ENCODE measurements around the gene PIBF1.
"Not testable (repeated sequence)": the region's sequence is repeated elsewhere in the genome, so short reads cannot be mapped to it uniquely, and the experiment has no call there.

PIBF1 gene, protein sequence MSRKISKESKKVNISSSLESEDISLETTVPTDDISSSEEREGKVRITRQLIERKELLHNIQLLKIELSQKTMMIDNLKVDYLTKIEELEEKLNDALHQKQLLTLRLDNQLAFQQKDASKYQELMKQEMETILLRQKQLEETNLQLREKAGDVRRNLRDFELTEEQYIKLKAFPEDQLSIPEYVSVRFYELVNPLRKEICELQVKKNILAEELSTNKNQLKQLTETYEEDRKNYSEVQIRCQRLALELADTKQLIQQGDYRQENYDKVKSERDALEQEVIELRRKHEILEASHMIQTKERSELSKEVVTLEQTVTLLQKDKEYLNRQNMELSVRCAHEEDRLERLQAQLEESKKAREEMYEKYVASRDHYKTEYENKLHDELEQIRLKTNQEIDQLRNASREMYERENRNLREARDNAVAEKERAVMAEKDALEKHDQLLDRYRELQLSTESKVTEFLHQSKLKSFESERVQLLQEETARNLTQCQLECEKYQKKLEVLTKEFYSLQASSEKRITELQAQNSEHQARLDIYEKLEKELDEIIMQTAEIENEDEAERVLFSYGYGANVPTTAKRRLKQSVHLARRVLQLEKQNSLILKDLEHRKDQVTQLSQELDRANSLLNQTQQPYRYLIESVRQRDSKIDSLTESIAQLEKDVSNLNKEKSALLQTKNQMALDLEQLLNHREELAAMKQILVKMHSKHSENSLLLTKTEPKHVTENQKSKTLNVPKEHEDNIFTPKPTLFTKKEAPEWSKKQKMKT

DNA sequence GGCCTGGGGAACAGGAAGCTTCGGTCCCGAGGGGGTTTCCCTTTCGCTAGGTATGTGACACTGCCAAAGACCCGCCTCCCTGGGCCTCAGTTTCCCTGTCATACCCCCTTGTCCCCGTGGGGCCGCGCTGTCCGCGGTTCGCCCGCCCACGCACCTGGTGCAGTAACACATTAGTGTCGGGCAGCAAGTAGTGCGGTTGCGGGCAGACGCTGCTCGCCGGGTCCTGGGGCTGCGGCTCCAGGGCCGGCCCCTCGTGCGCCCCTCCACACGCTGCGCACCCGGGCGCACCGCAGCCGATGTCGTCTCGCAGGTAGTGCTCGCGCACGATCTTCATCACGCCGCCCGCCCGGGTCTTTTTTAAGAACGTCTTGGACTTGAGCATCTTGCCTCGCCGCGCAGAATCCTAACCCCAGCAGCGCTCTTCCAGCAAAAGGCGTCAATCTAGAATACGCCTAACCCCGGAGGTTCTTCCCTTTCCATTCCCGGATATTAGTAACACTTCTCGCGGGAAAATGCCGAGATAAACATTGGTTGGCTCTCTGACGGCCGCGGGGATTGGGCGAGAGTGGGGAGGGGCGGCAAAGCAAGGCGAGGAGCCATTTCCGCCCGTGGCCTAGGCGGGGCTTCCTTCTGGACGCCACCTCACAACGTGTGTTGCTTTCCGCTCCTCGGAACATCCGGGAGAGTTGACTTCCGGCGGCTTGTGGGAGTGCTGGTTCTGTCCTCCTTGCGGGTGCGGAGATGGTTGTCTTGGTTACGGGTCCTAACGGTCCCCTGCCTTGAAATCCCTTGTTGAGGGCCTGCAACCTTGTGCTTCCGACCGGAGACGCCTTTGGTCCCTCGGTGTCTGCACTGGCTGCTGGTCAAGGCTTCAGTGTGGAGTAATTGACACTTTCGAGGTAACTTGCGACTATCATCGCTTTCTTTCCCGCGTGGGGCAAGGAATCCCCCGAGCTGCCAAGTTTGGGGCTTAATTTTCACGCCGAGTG lies at the start of gene PIBF1, which contains the start of gene DIS3:
Gene PIBF1 (plus strand): TSS at position 683 of the 989 bp plus-strand sequence. CDS start 1,337 bp downstream, outside the sequence.
Gene DIS3 (minus strand): TSS at position 450 of the 989 bp plus-strand sequence. CDS start 68 bp downstream, at position 382.
- DNase-seq (ENCODE audit: low spot score) = peak; percentile 98
- H3K36me3 Mint-ChIP-seq (ENCODE audit: low read depth) = peaks cover 43% of the 10 kb centered on the region
- peak within 1 kb of the TSS; percentile 98 for H3K27ac Mint-ChIP-seq
- H3K4me3 Mint-ChIP-seq = peak within 1 kb of the TSS; percentile 93
- no peaks in the 10 kb centered on the region for H3K27me3 Mint-ChIP-seq (ENCODE audit: low read depth)
- peaks cover 43% of the 10 kb centered on the region for H3K4me1 Mint-ChIP-seq (ENCODE audit: low read depth)
- no peaks in the 10 kb centered on the region for H3K9me3 Mint-ChIP-seq

DNA sequence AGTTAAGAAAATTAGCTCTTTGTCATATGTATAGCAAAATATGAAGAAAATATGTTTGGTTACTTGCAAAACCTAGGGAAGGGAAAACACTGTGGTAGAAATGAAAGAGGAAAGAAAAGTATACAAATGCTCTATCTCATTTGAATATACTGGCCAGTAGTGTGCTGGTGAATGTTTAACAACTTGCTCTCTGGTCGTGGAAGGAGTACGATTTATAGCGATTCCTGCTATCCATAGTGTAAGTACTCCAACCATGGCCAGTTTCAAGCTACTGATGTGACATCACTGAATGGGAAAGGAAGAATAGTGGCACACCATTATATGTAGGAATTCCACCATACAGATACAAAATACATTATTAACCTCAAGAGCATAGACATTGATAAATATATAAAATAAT lies 44.9 kb upstream of the PIBF1 start:
- Mint-ChIP-seq H3K27ac (no peak overlapping the region), H3K4me1 (ENCODE audit: low read depth) (peaks cover 44% of the 10 kb centered on the region), H3K4me3 (no peak overlapping the region), H3K36me3 (ENCODE audit: low read depth) (peaks cover 66% of the 10 kb centered on the region), H3K27me3 (ENCODE audit: low read depth) (no peaks in the 10 kb centered on the region), H3K9me3 (peaks cover 5% of the 10 kb centered on the region)
- DNase-seq (ENCODE audit: low spot score) = no peak

DNA sequence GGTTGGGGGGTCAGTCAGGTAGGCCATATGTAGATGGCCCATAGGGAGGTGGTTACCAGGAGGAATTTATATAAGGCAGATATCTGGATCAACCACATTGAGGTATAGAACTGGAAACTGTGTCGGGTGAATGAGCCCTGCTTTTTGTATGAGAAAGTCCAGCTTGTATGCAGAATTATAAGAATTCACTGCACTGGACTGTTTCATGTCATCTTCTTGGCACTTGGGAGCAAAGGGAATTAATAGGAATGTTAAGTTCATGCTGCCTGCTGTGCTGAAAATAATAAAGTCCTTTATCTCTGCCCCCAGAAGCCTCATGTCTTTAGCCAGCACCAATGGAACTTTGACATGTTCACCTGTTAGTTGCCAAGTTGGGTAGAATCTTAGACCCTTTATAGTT lies 41.9 kb upstream of the PIBF1 start:
- Mint-ChIP-seq H3K4me1 (ENCODE audit: low read depth) (peaks cover 34% of the 10 kb centered on the region), H3K36me3 (ENCODE audit: low read depth) (peaks cover 63% of the 10 kb centered on the region), H3K9me3 (no peaks in the 10 kb centered on the region), H3K27me3 (ENCODE audit: low read depth) (no peaks in the 10 kb centered on the region), H3K27ac (no peak overlapping the region), H3K4me3 (no peak overlapping the region)
- DNase-seq (ENCODE audit: low spot score) = no peak

DNA sequence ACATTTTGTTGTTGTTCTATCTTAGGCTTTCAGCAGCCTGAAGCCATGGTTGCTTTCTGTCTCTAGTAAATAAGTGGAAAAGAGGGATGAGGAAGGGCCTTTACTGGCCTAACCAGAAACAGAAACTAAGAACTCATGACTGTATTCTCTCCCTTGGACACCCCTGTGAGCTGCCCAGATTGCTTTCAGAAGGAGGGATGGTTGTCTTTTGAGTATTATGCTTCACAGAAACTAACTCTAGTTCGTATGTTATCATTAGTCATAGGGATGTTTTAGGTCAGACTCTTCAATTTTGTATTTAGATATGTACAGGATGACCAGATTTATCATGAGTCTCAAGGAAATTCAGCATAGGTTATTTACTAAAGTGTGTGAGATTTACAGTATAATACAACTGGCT lies 36.7 kb upstream of the PIBF1 start:
- H3K36me3 Mint-ChIP-seq (ENCODE audit: low read depth) = peaks cover 61% of the 10 kb centered on the region
- H3K4me3 Mint-ChIP-seq = no peak overlapping the region
- no peak overlapping the region for H3K27ac Mint-ChIP-seq
- DNase-seq (ENCODE audit: low spot score) = no peak
- peaks cover 17% of the 10 kb centered on the region for H3K4me1 Mint-ChIP-seq (ENCODE audit: low read depth)
- H3K27me3 Mint-ChIP-seq (ENCODE audit: low read depth) = no peaks in the 10 kb centered on the region
- H3K9me3 Mint-ChIP-seq = no peaks in the 10 kb centered on the region

DNA sequence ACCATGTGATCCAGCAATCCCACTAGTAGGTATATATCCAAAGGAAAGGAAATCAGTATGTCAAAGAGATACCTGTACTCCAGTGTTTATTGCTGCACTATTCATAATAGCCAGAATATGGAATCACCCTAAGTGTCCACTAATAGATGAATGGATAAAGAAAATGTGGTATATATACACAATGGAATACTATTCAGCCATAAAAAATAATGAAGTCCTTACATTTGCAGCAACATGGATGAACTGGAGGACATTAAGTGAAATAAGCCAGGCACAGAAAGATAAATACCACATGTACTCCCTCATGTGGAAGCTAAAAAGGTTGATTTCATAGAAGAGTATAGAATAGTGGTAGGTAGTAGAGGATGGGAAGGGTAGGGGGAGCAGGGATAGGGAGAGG lies 30.7 kb upstream of the PIBF1 start:
- Mint-ChIP-seq H3K9me3 (no peaks in the 10 kb centered on the region), H3K36me3 (ENCODE audit: low read depth) (peaks cover 74% of the 10 kb centered on the region), H3K27me3 (ENCODE audit: low read depth) (no peaks in the 10 kb centered on the region), H3K4me3 (no peak overlapping the region), H3K27ac (no peak overlapping the region), H3K4me1 (ENCODE audit: low read depth) (peaks cover 12% of the 10 kb centered on the region)
- no peak for DNase-seq (ENCODE audit: low spot score)

DNA sequence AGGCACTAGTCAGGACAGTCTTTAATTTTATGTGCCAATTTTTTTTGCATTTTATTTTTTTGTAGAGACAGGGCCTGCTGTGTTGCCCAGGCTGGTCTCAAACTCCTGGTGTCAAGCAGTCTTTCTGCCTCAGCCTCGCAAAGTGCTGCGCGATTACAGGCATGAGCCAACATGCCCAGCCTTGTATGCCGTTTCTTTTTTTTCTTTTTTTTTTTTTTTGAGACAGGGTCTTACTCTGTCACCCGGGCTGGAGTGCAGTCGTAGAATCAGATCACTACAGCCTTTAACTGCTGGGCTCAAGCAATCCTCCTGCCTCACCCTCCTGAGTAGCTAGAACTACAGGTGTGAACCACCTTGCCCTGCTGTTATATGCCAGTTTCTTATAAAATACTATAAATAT lies 27.8 kb upstream of the PIBF1 start:
- Mint-ChIP-seq H3K4me1 (ENCODE audit: low read depth) (peaks cover 9% of the 10 kb centered on the region), H3K27me3 (ENCODE audit: low read depth) (no peaks in the 10 kb centered on the region), H3K4me3 (no peak overlapping the region), H3K27ac (no peak overlapping the region), H3K36me3 (ENCODE audit: low read depth) (peaks cover 64% of the 10 kb centered on the region), H3K9me3 (no peaks in the 10 kb centered on the region)
- no peak for DNase-seq (ENCODE audit: low spot score)

DNA sequence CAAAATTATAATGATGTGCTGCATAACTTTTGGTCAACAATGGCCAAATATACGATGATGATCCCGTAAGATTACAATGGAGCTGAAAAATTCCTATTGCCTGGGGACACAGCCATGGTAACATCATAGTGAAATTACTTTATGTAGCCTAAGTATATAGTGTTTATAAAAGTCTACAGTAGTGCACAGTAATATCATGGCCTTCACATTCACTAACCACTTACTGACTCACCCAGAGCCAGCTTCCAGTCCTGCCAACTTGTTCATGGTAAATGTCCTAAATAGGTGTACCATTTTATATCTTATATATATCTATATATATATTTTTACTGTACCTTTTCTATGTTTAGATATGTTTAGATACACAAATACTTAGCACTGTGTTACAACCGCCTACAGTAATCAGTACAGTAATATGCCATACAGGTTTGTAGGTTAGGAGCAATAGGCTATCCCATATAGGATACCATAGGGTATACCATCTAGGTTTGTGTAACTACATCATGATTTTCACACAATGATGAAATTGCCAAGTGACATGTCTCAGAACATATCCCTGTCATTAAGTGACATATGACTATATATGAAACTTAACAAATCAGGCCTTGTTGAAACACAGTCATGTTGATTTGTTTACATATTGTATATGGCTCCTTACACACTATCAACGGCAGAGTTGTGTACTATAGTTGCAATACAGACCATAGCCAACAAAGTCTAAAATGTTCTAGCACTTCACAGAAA lies 24.0 kb upstream of the PIBF1 start:
- H3K27ac Mint-ChIP-seq = no peak overlapping the region
- no peaks in the 10 kb centered on the region for H3K9me3 Mint-ChIP-seq
- no peak overlapping the region for H3K4me3 Mint-ChIP-seq
- no peaks in the 10 kb centered on the region for H3K27me3 Mint-ChIP-seq (ENCODE audit: low read depth)
- DNase-seq (ENCODE audit: low spot score) = no peak
- peaks cover 60% of the 10 kb centered on the region for H3K36me3 Mint-ChIP-seq (ENCODE audit: low read depth)
- no peaks in the 10 kb centered on the region for H3K4me1 Mint-ChIP-seq (ENCODE audit: low read depth)

DNA sequence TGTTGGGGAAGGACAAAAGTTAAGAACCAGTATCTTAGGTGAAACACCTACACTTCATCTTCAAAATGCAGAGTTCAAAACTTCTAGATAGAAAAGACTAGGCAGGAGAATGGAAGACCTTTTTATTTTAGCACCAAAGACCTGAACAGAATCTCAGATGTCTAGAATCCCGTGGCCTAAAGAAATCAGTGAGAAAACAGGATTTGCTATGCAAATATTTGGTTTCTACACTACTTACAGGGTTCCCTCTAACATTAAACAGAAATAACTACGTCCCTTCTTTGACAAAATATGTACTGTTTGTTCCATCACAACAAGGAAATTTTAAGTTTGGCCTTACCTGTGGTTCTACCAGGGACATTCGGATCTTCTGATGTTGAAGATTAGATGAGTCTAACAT lies 21.7 kb upstream of the PIBF1 start:
- Mint-ChIP-seq H3K27me3 (ENCODE audit: low read depth) (no peaks in the 10 kb centered on the region), H3K27ac (no peak overlapping the region), H3K36me3 (ENCODE audit: low read depth) (peaks cover 63% of the 10 kb centered on the region), H3K9me3 (no peaks in the 10 kb centered on the region), H3K4me3 (no peak overlapping the region), H3K4me1 (ENCODE audit: low read depth) (no peaks in the 10 kb centered on the region)
- no peak for DNase-seq (ENCODE audit: low spot score)

DNA sequence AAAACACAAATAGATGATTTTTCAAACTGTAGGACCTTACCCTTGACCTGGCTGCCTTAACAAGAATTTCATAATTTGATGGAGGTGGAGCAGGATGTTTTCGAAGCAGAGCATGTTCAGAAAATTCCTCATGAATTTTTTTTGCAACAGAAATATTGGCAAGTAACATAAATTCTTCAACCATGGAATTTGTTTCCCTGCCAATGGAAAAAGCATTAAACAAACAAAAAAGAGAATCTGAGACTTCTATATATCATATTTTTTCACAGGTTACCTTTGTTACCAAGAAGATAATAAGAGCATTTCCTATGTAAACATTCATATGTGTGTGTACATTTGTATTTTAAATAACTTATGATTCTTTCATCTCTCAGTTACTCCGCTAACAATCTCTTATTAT lies 18.5 kb upstream of the PIBF1 start:
- Mint-ChIP-seq H3K4me3 (no peak overlapping the region), H3K27ac (no peak overlapping the region), H3K4me1 (ENCODE audit: low read depth) (no peaks in the 10 kb centered on the region), H3K36me3 (ENCODE audit: low read depth) (peaks cover 75% of the 10 kb centered on the region), H3K27me3 (ENCODE audit: low read depth) (no peaks in the 10 kb centered on the region), H3K9me3 (no peaks in the 10 kb centered on the region)
- DNase-seq (ENCODE audit: low spot score) = no peak

DNA sequence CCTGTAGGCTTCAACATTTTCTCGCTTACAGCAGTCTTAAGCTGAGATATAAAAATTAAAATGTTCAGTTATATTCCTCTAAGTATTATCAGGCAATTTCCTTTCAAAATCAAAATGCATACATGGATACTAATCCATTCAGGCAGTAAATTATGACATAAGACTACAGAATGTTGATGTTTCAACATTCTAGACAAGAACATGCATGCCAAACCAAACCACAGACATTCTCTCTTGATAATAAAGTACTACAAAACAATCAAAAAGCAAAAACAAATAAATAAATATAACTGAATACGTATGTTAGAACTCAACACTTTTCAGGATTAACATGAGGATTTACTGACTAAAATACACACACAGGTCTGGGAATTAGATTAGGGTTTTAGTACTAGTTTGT lies 7.9 kb upstream of the PIBF1 start:
- Mint-ChIP-seq H3K4me3 (no peak overlapping the region), H3K9me3 (no peaks in the 10 kb centered on the region), H3K27me3 (ENCODE audit: low read depth) (no peaks in the 10 kb centered on the region), H3K27ac (no peak overlapping the region), H3K36me3 (ENCODE audit: low read depth) (peaks cover 58% of the 10 kb centered on the region), H3K4me1 (ENCODE audit: low read depth) (peaks cover 11% of the 10 kb centered on the region)
- no peak for DNase-seq (ENCODE audit: low spot score)

DNA sequence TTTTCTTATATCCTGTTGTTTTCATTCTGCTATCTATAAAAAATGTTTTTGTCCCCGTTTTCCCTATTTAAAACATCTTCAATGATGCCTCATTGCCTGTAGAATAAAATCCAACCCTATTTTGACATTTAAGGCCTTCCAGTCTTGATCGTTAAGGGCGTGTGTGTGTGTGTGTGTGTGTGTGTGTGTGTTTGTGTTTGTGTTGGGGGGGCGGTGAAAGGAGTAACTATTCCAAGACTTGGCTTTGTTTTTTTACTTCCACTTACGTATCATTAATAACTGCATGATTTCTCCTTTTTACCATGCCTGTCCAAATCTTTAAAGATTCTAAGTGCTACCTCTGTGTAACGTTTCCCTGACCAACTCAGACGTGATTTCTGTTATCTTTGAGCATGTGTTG lies 784 bp downstream of the PIBF1 start:
- no peak for DNase-seq (ENCODE audit: low spot score)
- Mint-ChIP-seq H3K36me3 (ENCODE audit: low read depth) (peaks cover 33% of the 10 kb centered on the region), H3K27ac (peak overlapping the region; percentile 98), H3K27me3 (ENCODE audit: low read depth) (no peaks in the 10 kb centered on the region), H3K4me1 (ENCODE audit: low read depth) (peaks cover 43% of the 10 kb centered on the region), H3K4me3 (peak overlapping the region; percentile 93), H3K9me3 (no peaks in the 10 kb centered on the region)

DNA sequence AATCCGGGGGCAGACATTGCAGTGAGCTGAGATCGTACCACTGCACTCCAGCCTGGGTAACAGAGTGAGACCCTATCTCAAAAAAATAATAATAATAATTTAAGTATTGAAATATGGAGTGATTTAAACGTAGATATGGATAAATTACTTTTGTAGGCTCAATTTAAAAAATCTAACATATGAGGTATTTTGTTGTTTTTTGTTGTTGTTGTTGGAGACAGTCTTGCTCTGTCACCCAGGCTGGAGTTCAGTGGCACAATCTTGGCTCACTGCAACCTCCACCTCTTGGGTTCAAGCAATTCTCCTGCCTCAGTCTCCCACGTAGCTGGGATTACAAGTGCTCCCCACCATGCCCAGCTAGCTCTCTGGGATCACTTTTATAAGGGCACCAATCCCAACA lies 2.7 kb downstream of the PIBF1 start:
- H3K27ac Mint-ChIP-seq; H3K4me3 Mint-ChIP-seq; H3K9me3 Mint-ChIP-seq; DNase-seq (ENCODE audit: low spot score); H3K27me3 Mint-ChIP-seq (ENCODE audit: low read depth): not testable (repeated sequence)
- Mint-ChIP-seq H3K36me3 (ENCODE audit: low read depth) (peaks cover 30% of the 10 kb centered on the region), H3K4me1 (ENCODE audit: low read depth) (peaks cover 33% of the 10 kb centered on the region)

DNA sequence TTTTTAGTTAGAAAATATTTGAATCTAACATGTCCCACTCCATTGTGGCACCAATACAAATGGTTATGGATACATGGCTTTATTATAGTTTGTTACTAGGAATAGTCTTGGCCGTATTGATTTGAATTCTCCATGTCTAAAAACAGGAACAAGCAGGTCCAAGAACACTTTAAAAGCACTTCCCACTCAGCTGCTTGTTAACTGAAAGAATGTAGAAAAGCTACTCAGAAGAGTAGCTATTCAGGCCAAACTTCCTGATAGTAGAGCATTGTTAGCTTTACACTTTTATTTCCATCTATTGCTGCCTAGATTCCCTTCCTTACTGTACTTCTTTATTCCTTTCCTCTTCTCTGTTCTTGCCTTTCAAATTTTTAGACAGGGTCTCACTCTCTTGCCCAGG lies 6.9 kb downstream of the PIBF1 start:
- Mint-ChIP-seq H3K27ac (no peak overlapping the region), H3K4me1 (ENCODE audit: low read depth) (peaks cover 16% of the 10 kb centered on the region), H3K4me3 (no peak overlapping the region), H3K9me3 (peaks cover 4% of the 10 kb centered on the region), H3K36me3 (ENCODE audit: low read depth) (peaks cover 48% of the 10 kb centered on the region), H3K27me3 (ENCODE audit: low read depth) (no peaks in the 10 kb centered on the region)
- no peak for DNase-seq (ENCODE audit: low spot score)
